H1 (cell line): ENCODE data around the gene SLC15A4. TPM values are rescaled to one million over a fixed set of nuclear protein-coding genes. Genes with fewer than 3 reads are reported as not detected.

Source experiments
- CTCF ChIA-PET: fragments of 300-600 bp; sonication (Branson Sonifier 250); formaldehyde crosslinking; loops from one replicate; lab custom pipeline; 2021; ENCODE audit not compliant: partially characterized antibody; lab: Charles Lee
- POLR2A ChIA-PET: fragments of 300-600 bp; sonication (Branson Sonifier 250); formaldehyde crosslinking; loops from one replicate; lab custom pipeline; 2021; ENCODE audit warnings: inconsistent platforms; ENCODE audit not compliant: partially characterized antibody; lab: Charles Lee
- DNase-seq, 2 experiments: peaks; one replicate each; pipeline versions ENCODE4 v3.0.0 to v3.0.0-alpha.2; 2010 to 2022; ENCODE audit warnings: low spot score in 2 of 2, low read depth in 1 of 2, mixed read lengths in 1 of 2
- FAIRE-seq: peaks from 2 replicates; lab custom pipeline; 2011; peaks lifted over from hg19 to GRCh38; lab: Jason Lieb, UNC
- H2AFZ ChIP-seq: 2 replicates; pipeline ENCODE4 v1.8.1; 2012; ENCODE audit warnings: low read length, inconsistent platforms
- H2AK5ac ChIP-seq: 2 replicates; pipeline ENCODE4 v1.6.1; 2013; ENCODE audit warnings: low read depth, low read length
- H2BK120ac ChIP-seq: replicated peaks from 2 replicates; pipeline ENCODE3; 2013; ENCODE audit warnings: low read depth, low read length, inconsistent platforms
- H2BK12ac ChIP-seq: 2 replicates; pipeline ENCODE4 v1.6.1; 2013; ENCODE audit warnings: low read depth, low read length
- H2BK15ac ChIP-seq: 2 replicates; pipeline ENCODE4 v1.6.1; 2013; ENCODE audit warnings: low read length
- H2BK20ac ChIP-seq: 2 replicates; pipeline ENCODE4 v1.6.1; 2013; ENCODE audit warnings: low read length
- H2BK5ac ChIP-seq: 2 replicates; pipeline ENCODE4 v1.6.1; 2013; ENCODE audit warnings: low read depth, low read length
- H3K14ac ChIP-seq: 2 replicates; pipeline ENCODE4 v1.6.1; 2013; ENCODE audit warnings: inconsistent platforms; ENCODE audit not compliant: insufficient read length
- H3K18ac ChIP-seq: 2 replicates; pipeline ENCODE4 v1.6.1; 2013; ENCODE audit warnings: low read length; ENCODE audit errors: extremely low read depth
- H3K23ac ChIP-seq: 2 replicates; pipeline ENCODE4 v1.6.1; 2013; ENCODE audit warnings: inconsistent platforms; ENCODE audit not compliant: insufficient read length
- H3K23me2 ChIP-seq: 2 replicates; pipeline ENCODE4 v1.6.1; 2013; ENCODE audit warnings: low read depth, low read length
- H3K27ac ChIP-seq: 2 replicates; pipeline ENCODE4 v1.6.1; 2011; ENCODE audit warnings: low read depth, low read length, inconsistent platforms
- H3K27me3 ChIP-seq, 4 experiments: replicated peaks in 1 of 4; 1 replicate in 1 of 4; 2 replicates in 3 of 4; pipeline versions ENCODE4 v1.6.1 to v1.8.1; 2011 to 2013; ENCODE audit warnings: low read length in 3 of 4, mild to moderate bottlenecking in 3 of 4, inconsistent platforms in 2 of 4, mixed read lengths in 2 of 4, moderate library complexity in 1 of 4; ENCODE audit not compliant: control insufficient read depth in 3 of 4, insufficient read depth in 3 of 4; ENCODE audit errors: extremely low read depth in 1 of 4
- H3K36me3 ChIP-seq, 4 experiments: 2 replicates each; pipeline versions ENCODE4 v1.6.1 to v1.8.1; 2011 to 2013; ENCODE audit warnings: mild to moderate bottlenecking in 4 of 4, low read length in 3 of 4, moderate library complexity in 2 of 4, control low read depth in 1 of 4, inconsistent platforms in 1 of 4; ENCODE audit not compliant: insufficient read depth in 4 of 4, control insufficient read depth in 2 of 4
- H3K4ac ChIP-seq: replicated peaks from 2 replicates; pipeline ENCODE3; 2013; ENCODE audit warnings: low read length, low read depth, mixed read lengths, inconsistent platforms; ENCODE audit not compliant: insufficient read length
- H3K4me1 ChIP-seq, 4 experiments: replicated peaks in 1 of 4; 1 replicate in 1 of 4; 2 replicates in 3 of 4; pipeline versions ENCODE4 v1.6.1 to v1.8.1; 2011 to 2013; ENCODE audit warnings: low read length in 3 of 4, inconsistent platforms in 2 of 4, mixed read lengths in 1 of 4; ENCODE audit not compliant: insufficient read depth in 4 of 4, control insufficient read depth in 3 of 4
- H3K4me2 ChIP-seq, 2 experiments: 2 replicates each; pipeline versions ENCODE4 v1.6.1 to v1.8.1; 2011 to 2013; ENCODE audit warnings: low read depth in 2 of 2, low read length in 2 of 2, control low read depth in 1 of 2, inconsistent platforms in 1 of 2, mild to moderate bottlenecking in 1 of 2; ENCODE audit not compliant: insufficient read depth in 1 of 2
- H3K4me3 ChIP-seq, 4 experiments: fragments of 200-600, 300-600 bp in 1 of 4; sonication (generic), shearing (Covaris generic), sonication (Bioruptor Twin) in 1 of 4; 2 replicates each; pipeline versions ENCODE4 v1.5.1 to v1.8.1; 2011 to 2016; ENCODE audit warnings: low read length in 4 of 4, low read depth in 3 of 4, control low read depth in 2 of 4, inconsistent platforms in 2 of 4, mild to moderate bottlenecking in 2 of 4, mixed read lengths in 1 of 4, moderate library complexity in 1 of 4; ENCODE audit not compliant: insufficient read depth in 2 of 4; ENCODE audit errors: extremely low read depth in 1 of 4
- H3K56ac ChIP-seq: replicated peaks from 2 replicates; pipeline ENCODE3; 2013; ENCODE audit warnings: low read depth, mild to moderate bottlenecking, mixed read lengths, low read length, inconsistent platforms; ENCODE audit not compliant: insufficient read length
- H3K79me1 ChIP-seq: 2 replicates; pipeline ENCODE4 v1.6.1; 2013; ENCODE audit warnings: low read depth, low read length, control low read depth
- H3K79me2 ChIP-seq, 2 experiments: 2 replicates each; pipeline versions ENCODE4 v1.6.1 to v1.8.1; 2012 to 2013; ENCODE audit warnings: low read length in 2 of 2, mild to moderate bottlenecking in 2 of 2, inconsistent platforms in 1 of 2; ENCODE audit not compliant: insufficient read depth in 2 of 2, control insufficient read depth in 1 of 2
- H3K9ac ChIP-seq, 4 experiments: replicated peaks in 1 of 4; 1 replicate in 1 of 4; 2 replicates in 3 of 4; pipeline versions ENCODE4 v1.6.1 to v1.8.1; 2011 to 2013; ENCODE audit warnings: low read depth in 3 of 4, low read length in 3 of 4, control low read depth in 2 of 4, mild to moderate bottlenecking in 2 of 4, moderate library complexity in 2 of 4, inconsistent platforms in 1 of 4; ENCODE audit errors: extremely low read depth in 1 of 4
- H3K9me3 ChIP-seq, 2 experiments: 2 replicates each; pipeline versions ENCODE4 v1.6.1 to v1.8.1; 2012 to 2013; ENCODE audit warnings: mild to moderate bottlenecking in 2 of 2, moderate library complexity in 2 of 2, control low read depth in 1 of 2, inconsistent platforms in 1 of 2, low read depth in 1 of 2, low read length in 1 of 2, mixed read lengths in 1 of 2; ENCODE audit not compliant: insufficient read depth in 2 of 2
- H4K20me1 ChIP-seq, 2 experiments: replicated peaks in 1 of 2; 2 replicates each; pipeline versions ENCODE3 to v1.8.1; 2011 to 2013; ENCODE audit warnings: inconsistent platforms in 2 of 2, low read length in 2 of 2, mild to moderate bottlenecking in 1 of 2; ENCODE audit not compliant: insufficient read depth in 2 of 2, control insufficient read depth in 1 of 2
- H4K5ac ChIP-seq: 2 replicates; pipeline ENCODE4 v1.6.1; 2013; ENCODE audit warnings: low read length, low read depth, mixed read lengths, inconsistent platforms; ENCODE audit not compliant: insufficient read length
- H4K8ac ChIP-seq: 2 replicates; pipeline ENCODE4 v1.8.0; 2013; ENCODE audit warnings: mild to moderate bottlenecking, moderate library complexity, low read length, inconsistent platforms; ENCODE audit not compliant: insufficient read depth; ENCODE audit errors: extremely low read depth
- H4K91ac ChIP-seq: replicated peaks from 2 replicates; pipeline ENCODE3; 2013; ENCODE audit warnings: low read length, mixed read lengths, inconsistent platforms; ENCODE audit not compliant: insufficient read length
- JUND ChIP-seq: IDR thresholded peaks from 2 replicates; pipeline ENCODE4 v1.6.1; 2011; ENCODE audit warnings: mild to moderate bottlenecking, improper control_type of control experiment, low read length
- WGBS, 2 experiments: shearing (Covaris generic) in 1 of 2; methylation state at CpG; one replicate each; pipeline versions ENCODE4 v1.1.6 to v1.1.7; 2013 to 2015; ENCODE audit warnings: low lambda C conversion rate in 2 of 2, mixed read lengths in 2 of 2, inconsistent platforms in 1 of 2, low coverage in 1 of 2, missing lambda C conversion rate in 1 of 2; ENCODE audit not compliant: insufficient replicate concordance in 2 of 2, insufficient coverage in 1 of 2, insufficient read length in 1 of 2; ENCODE audit errors: extremely low coverage in 1 of 2, missing lambda C conversion rate in 1 of 2; 5-methylcytosine and 5-hydroxymethylcytosine counted together
- polyA plus RNA-seq, 7 experiments: library from polyadenylated mRNA; depleted of rRNA in 3 of 7; stranded (reverse) in 5 of 7; unstranded in 2 of 7; fragments of >200 nt in 5 of 7; fragments of 200-250 nt in 2 of 7; gene quantifications; 1 replicate in 5 of 7; 2 replicates in 1 of 7; 4 replicates in 1 of 7; pipeline versions ENCODE4 v1.2.1 to v1.2.3, GENCODE V29; 2011 to 2013; ENCODE audit warnings: missing spikeins in 2 of 7, mixed read lengths in 2 of 7
- total RNA-seq: library from RNA; stranded (reverse); fragmentation: NEBNext Ultra II Directional; extraction: Animal tissue kit (Norgen Biotek cat#: 25700); gene quantifications from 2 replicates; pipeline ENCODE4 v1.2.1, GENCODE V29; 2021

The SLC15A4 gene
- total and polyA plus RNA-seq, 2 of the 8 experiments (the other 6 are each of a cell fraction or from before 2014, with no cell fraction given): 22.7 to 26.6 TPM

GRCh38 chr12:128842579-128842978 lies 18.8 kb upstream of the SLC15A4 start:
- H2BK5ac ChIP-seq: no peak overlapping the region
- H3K23ac ChIP-seq: no peak overlapping the region
- POLR2A ChIA-PET: interaction anchor here (0.8 to 1.2 kb wide), 2 partner anchors 15 to 18 kb away, joined by 3 to 4 read pairs; partner anchors contain the start of gene SLC15A4
- no peaks in the 10 kb centered on the region for H3K27me3 ChIP-seq
- H3K4ac ChIP-seq: no peak overlapping the region
- CTCF ChIA-PET: interaction anchor here (0.7 kb wide), 1 partner anchor 707 kb away, joined by 3 read pairs; no protein-coding TSS in a partner anchor
- no peak overlapping the region for H3K14ac ChIP-seq
- no peaks in the 10 kb centered on the region for H3K79me1 ChIP-seq
- no peak overlapping the region for H3K27ac ChIP-seq
- H3K9ac ChIP-seq: no peak overlapping the region
- TF ChIP-seq JUND: no peak
- H3K79me2 ChIP-seq: no peaks in the 10 kb centered on the region
- no peak overlapping the region for H2AK5ac ChIP-seq
- no peaks in the 10 kb centered on the region for H4K20me1 ChIP-seq
- no peaks in the 10 kb centered on the region for H3K23me2 ChIP-seq
- H3K56ac ChIP-seq: no peak overlapping the region
- no peak overlapping the region for H2BK120ac ChIP-seq
- no peak overlapping the region for H2AFZ ChIP-seq
- H3K4me1 ChIP-seq: peaks cover 0 to 2% (median under 1%) of the 10 kb centered on the region in 4 experiments; a peak in 2 of 7 replicates
- FAIRE-seq: no peak
- no peak overlapping the region for H3K4me3 ChIP-seq
- H4K8ac ChIP-seq: no peak overlapping the region
- no peak overlapping the region for H3K4me2 ChIP-seq
- no peak overlapping the region for H3K18ac ChIP-seq
- WGBS, 2 experiments: 81% methylated on average over 11 of the region's 11 CpGs; no CpG with 5 or more reads in 1 of the 2 experiments
- no peak overlapping the region for H4K5ac ChIP-seq
- H2BK20ac ChIP-seq: no peak overlapping the region
- DNase-seq: no peak
- no peak overlapping the region for H4K91ac ChIP-seq
- H3K36me3 ChIP-seq: no peaks in the 10 kb centered on the region
- no peak overlapping the region for H2BK12ac ChIP-seq
- H3K9me3 ChIP-seq: no peaks in the 10 kb centered on the region
- H2BK15ac ChIP-seq: no peak overlapping the region
